Heart right ventricle (tissue), 16 donors: ENCODE data around the gene MRPL11. TPM values are rescaled to one million over a fixed set of nuclear protein-coding genes. Genes with fewer than 3 reads are reported as not detected.
A peak's percentile ranks its signal among the peaks of the same experiment; 100 is the strongest.

ENCODE experiments used
- ATAC-seq, 8 donors: fragments of 200-7000 bp; cut with Tn5 transposase; one replicate each; pipeline ENCODE4 v1.9.1; 2020; ENCODE audit warnings: mild to moderate bottlenecking in 8 of 8, moderate library complexity in 8 of 8, moderate number of reproducible peaks in 1 of 8
- DNase-seq, 2 donors: peaks; one replicate each; pipeline ENCODE4 v3.0.0-alpha.2; 2020
- H3K27ac ChIP-seq, 10 donors: fragments of 200-600 bp; sonication (generic) in 2 of 10; one replicate each; pipeline versions ENCODE4 v1.5.0 to v1.8.0; 2020 to 2022; ENCODE audit warnings: mild to moderate bottlenecking in 3 of 10
- H3K27me3 ChIP-seq, 7 donors: fragments of 200-600 bp; one replicate each; pipeline ENCODE4 v1.8.0; 2021 to 2022; ENCODE audit warnings: mild to moderate bottlenecking in 2 of 7
- H3K36me3 ChIP-seq, 9 donors: fragments of 200-600 bp; sonication (generic) in 1 of 9; one replicate each; pipeline versions ENCODE4 v1.5.0 to v1.8.0; 2020 to 2022; ENCODE audit warnings: mild to moderate bottlenecking in 2 of 9
- H3K4me1 ChIP-seq, 9 donors: fragments of 200-600 bp; sonication (generic) in 1 of 9; one replicate each; pipeline versions ENCODE4 v1.5.0 to v1.8.0; 2020 to 2022; ENCODE audit warnings: mild to moderate bottlenecking in 4 of 9
- H3K4me3 ChIP-seq, 10 donors: fragments of 200-600 bp; sonication (generic) in 2 of 10; one replicate each; pipeline versions ENCODE4 v1.5.0 to v1.8.0; 2020 to 2022; ENCODE audit warnings: mild to moderate bottlenecking in 7 of 10, moderate library complexity in 2 of 10
- H3K9me3 ChIP-seq, 11 donors: fragments of 200-600 bp in 10 of 11; sonication (generic) in 2 of 11; one replicate each; pipeline versions ENCODE4 v1.5.0 to v1.8.0; 2013 to 2022; ENCODE audit warnings: mild to moderate bottlenecking in 2 of 11, control low read depth in 1 of 11, moderate library complexity in 1 of 11
- CTCF ChIP-seq, 9 donors: fragments of 200-600 bp; sonication (generic) in 2 of 9; IDR thresholded peaks; one replicate each; pipeline versions ENCODE4 v1.5.0 to v1.8.0; 2021 to 2022; ENCODE audit warnings: antibody characterized with exemption in 9 of 9, mild to moderate bottlenecking in 5 of 9, moderate library complexity in 1 of 9
- whole genome bisulfite sequencing, 2 donors: extraction: QIAGEN DNeasy Blood & Tissue Kit; methylation state at CpG; one replicate each; pipeline ENCODE4 v1.1.7; 2013; ENCODE audit warnings: inconsistent platforms in 1 of 2; 5-methylcytosine and 5-hydroxymethylcytosine counted together
- intact Hi-C, 10 donors: fragments of 100-400 bp; cut with DNase I; formaldehyde crosslinking; loops; one replicate each; pipeline versions ENCODE4 v1.11.1 to v1.14.2; 2022
- long read RNA-seq, 3 donors: library from polyadenylated mRNA; unstranded; transcript quantifications; one replicate each; pipeline ENCODE4 v2.0.0, GENCODE V29; 2020 to 2021
- polyA plus RNA-seq, 2 donors: library from polyadenylated mRNA; stranded (reverse); fragments of 200-250 nt; gene quantifications; one replicate each; pipeline ENCODE4 v1.2.3, GENCODE V29; 2013
- total RNA-seq, 10 donors: library from RNA; stranded (reverse); fragmentation: NEBNext Ultra II Directional in 3 of 10; extraction: Animal tissue kit (Norgen Biotek cat#: 25700) in 3 of 10; gene quantifications; one replicate each; pipeline versions ENCODE4 v1.2.1 to v1.2.4, GENCODE V29; 2021 to 2023
- donor health status: Arrhythmogenic right ventricular cardiomyopathy.
- donor health status: ischemic (EF 13 %, LVEDD 7.1; RV severe dilation, severe dysfunction).
- donor health status: healthy with polysubstance abuse.
- donor health status: DM: no; HTN: yes; CAD: no.
- donor health status: DM: no; HTN: no; CAD: no.
- donor health status: ischemic (EF 25% LVEDD 6.9; RV normal size, moderate dysfunction).
- donor health status: ischemic (EF 25% LVEDD 5.7; RV mildly dilated, moderate dysfunction).
- donor health status: healthy.
- donor health status: DM: yes; HTN: yes; CAD: no.
- donor health status: Ischemic cardiomyopathy.
- donor health status: ischemic (EF 35%, LVEDD 5.7; RV mildly dilated, moderate dysfunction).
- donor health status: nonischemic (EF 11% LVEDD 7.7; RV severe dilation, severe dysfunction).
- donor health status: DM: yes; HTN: yes; CAD: no.
- donor health status: PGD.
- donor health status: ischemic (EF 29% LVEDD 5.4; RV normal size, mild dysfunction).
- donor health status: nonischemic (EF 23%, LVEDD 6.1; RV moderate dilation, normal function).

The MRPL11 gene
- total RNA-seq, result 10 to 100 TPM; 37.2 to 57.2 (median 48.2) TPM
- polyA plus RNA-seq, result 10 to 100 TPM; 33.3 to 51.0 TPM
- long read RNA-seq, donor 1, transcript MRPL11-201 (5 exons, 1,605 nt), result major isoform, 27 of 33 reads
- long read RNA-seq, donor 1, partial matches to known transcripts, result 2 of 33 reads
- long read RNA-seq, donor 1, other reads (novel, unspliced or antisense), result 2 of 33 reads
- long read RNA-seq, donor 2, transcript MRPL11-203 (5 exons, 1,527 nt), result minor isoform, 9 of 40 reads
- long read RNA-seq, donor 2, transcript MRPL11-201 (5 exons, 1,605 nt), result major isoform, 23 of 40 reads
- long read RNA-seq, donor 2, partial matches to known transcripts, result 4 of 40 reads
- long read RNA-seq, donor 2, other reads (novel, unspliced or antisense), result 4 of 40 reads
- long read RNA-seq, donor 3, transcript MRPL11-201 (5 exons, 1,605 nt), result major isoform, 12 of 14 reads
- long read RNA-seq, donor 3, partial matches to known transcripts, result 1 of 14 reads
- long read RNA-seq, donor 3, other reads (novel, unspliced or antisense), result 0 of 14 reads

DNA sequence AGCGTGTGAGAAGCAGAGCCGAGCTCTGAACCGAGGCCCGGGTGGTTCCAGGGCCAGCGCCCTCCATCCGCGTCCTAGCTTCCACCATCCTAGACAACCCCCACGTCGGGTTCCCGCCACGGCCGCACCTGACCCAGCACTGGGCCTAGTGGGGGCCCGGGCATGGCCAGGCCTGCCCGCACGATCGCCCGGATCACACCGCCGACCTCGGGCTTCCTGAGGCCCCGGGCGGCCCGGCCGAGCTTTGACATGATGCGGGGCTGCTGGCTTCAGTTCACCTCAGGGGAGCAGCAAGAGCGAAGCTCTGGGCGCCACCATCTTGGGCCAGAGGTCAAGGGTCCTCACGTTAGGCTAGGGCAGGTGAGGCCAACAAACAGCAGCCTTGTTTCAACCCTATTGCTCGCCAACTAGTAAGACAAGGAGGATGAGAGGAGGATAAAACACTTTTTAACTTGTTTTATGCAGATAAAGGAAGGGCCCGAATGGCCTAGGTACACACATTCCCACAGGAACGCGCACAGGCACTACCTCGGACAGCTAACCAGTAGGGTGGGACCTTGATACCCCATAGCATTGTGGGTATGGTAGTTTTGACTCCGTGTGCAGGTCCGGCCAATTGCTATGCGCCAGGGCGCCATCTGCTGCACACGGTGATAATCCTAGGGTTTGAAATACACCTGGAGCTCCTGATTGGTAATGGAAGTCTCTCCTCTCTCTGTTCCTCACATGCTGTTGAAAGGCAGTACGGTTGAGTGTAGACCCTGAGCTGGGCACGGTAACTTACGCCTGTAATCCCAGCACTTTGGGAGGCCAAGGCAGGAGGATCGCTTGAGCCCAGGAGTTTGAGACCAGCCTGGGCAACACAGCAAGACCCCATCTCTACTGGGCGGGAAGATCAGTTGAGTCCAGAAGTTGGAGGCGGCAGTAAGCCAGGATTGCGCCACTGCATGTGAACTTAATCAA is at the start of gene MRPL11:
Gene MRPL11, minus strand, starts transcription at position 345 of the 963 bp plus-strand sequence. Its CDS starts 94 bp downstream, at position 251.
- peak; percentile 88 to 92 for DNase-seq
- peak; percentile 31 to 87 (median 68) for TF ChIP-seq CTCF (IDR thresholded peaks at IDR 0.05)
- 8% methylated on average over 45 of the region's 45 CpGs for WGBS, 2 donors
- Histone ChIP-seq H3K4me3 (peak within 1 kb of the TSS; percentile 74 to 96 (median 83)), H3K27me3 (no peaks in the 10 kb centered on the region), H3K36me3 (peaks cover 0 to 35% (median 15%) of the 10 kb centered on the region in 9 donors), H3K27ac (peak within 1 kb of the TSS; percentile 39 to 95 (median 82)), H3K9me3 (peaks cover 0 to 12% (median 6%) of the 10 kb centered on the region in 11 donors), H3K4me1 (peaks cover 3 to 12% (median 10%) of the 10 kb centered on the region in 9 donors)
- ATAC-seq, result peak; percentile 99 to 100 (median 99)
- intact Hi-C loops, result loop anchor here in 1 of 10 donors (2.0 kb wide), 1 partner anchor 30 kb away; no protein-coding TSS in a partner anchor

DNA sequence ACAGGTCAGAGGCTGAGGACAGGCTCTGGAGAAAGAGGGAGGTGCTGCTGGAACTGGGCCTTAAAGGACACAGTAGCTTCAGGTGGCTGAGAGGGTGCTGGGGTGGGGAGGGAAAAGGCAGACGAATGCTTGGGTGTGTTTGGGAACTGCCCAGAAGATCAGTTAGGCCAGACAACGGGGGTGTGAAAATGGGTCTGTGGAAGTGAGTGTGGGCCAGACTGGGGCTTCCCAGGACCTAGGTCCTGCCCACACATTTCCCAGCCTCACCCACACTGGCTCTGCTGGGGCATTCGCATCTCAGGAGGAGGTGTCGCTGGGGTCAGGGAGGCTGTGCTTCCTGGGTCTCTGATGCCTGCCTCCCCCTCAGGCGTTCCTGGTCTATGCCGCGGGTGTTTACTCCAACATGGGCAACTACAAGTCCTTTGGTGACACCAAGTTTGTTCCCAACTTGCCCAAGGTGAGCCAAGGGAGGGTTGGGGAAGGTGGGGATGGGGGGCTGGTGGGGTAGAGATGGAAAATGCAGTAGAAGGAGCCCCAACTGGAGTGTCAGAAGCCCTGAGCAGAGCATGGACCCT is 46.2 kb upstream of the MRPL11 start:
- H3K27me3 ChIP-seq, result no peaks in the 10 kb centered on the region
- peaks cover 0 to 70% (median 0%) of the 10 kb centered on the region in 9 donors for H3K36me3 ChIP-seq
- H3K4me1 ChIP-seq, result peaks cover 0 to 9% (median 7%) of the 10 kb centered on the region in 9 donors
- no peak overlapping the region for H3K4me3 ChIP-seq
- TF ChIP-seq CTCF (IDR thresholded peaks at IDR 0.05), result no peak
- ATAC-seq (no peak), DNase-seq (no peak)
- H3K9me3 ChIP-seq, result no peaks in the 10 kb centered on the region
- intact Hi-C loops, result no loop called here
- no peak overlapping the region for H3K27ac ChIP-seq
- WGBS, 2 donors, result 86 to 92% methylated on average over 7 of the region's 7 CpGs

DNA sequence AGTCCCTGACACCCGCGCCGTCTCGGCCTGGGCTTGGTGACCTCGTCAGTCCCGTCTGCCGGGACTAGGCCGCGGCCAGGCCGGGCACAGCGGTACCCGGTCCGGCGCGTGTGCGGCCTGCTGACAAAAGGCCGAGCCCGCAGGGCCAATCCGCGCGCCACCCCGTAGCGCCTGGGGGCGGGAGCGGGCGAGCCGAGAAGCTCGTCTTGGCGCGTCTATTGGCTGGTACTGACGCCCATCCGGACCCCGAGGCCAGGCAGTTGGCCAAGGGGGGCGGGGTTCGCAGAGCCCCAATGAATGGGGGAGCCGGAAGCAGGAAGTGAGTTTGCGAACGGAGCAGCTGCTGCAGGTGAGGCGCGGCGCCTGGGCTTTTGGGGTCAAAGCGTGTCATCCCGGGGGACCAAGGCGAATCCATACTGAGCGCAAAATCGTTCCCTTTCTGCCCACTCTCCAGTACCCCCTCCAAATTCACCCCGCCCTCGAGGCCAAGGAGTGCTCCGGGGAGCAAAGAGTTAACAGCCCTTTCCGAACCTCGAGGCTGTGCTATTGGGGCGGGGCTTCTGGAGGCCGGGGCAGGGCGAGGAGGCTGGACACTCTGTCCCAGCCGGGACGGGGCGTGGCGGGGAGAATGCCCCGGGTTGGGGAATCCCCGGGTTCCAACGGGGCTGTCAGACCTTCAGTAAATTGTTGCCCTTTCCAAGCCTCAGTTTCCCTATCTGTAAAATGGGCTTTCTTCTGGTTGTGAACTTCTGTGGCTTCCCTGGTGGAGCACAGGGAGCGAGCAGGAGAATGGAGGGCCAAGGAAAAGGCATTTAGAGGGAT is 41.7 kb upstream of the MRPL11 start, which contains the start of gene DPP3:
Gene DPP3, plus strand, starts transcription at position 318 of the 822 bp plus-strand sequence. CDS start 1,767 bp downstream, outside the sequence.
- ATAC-seq (peak; percentile 96 to 98 (median 98)), DNase-seq (peak; percentile 97 to 98)
- Histone ChIP-seq H3K27me3 (no peaks in the 10 kb centered on the region), H3K36me3 (peaks cover 0 to 39% (median 0%) of the 10 kb centered on the region in 9 donors), H3K9me3 (no peaks in the 10 kb centered on the region), H3K4me3 (peak within 1 kb of the TSS; percentile 68 to 98 (median 77)), H3K4me1 (peaks cover 0 to 22% (median 17%) of the 10 kb centered on the region in 9 donors), H3K27ac (peak within 1 kb of the TSS; percentile 67 to 96 (median 92))
- no peak for TF ChIP-seq CTCF (IDR thresholded peaks at IDR 0.05)
- 1% methylated on average over 60 to 62 of the region's 62 CpGs for WGBS, 2 donors
- intact Hi-C loops, result no loop called here
